ELF-1 (cell line): ENCODE results near the gene SLC34A1.

Source experiments
- DNase-seq: peaks from one replicate; pipeline ENCODE4 v3.0.0-alpha.2; 2016; ENCODE audit warnings: low read depth, low spot score

The SLC34A1 gene

DNA sequence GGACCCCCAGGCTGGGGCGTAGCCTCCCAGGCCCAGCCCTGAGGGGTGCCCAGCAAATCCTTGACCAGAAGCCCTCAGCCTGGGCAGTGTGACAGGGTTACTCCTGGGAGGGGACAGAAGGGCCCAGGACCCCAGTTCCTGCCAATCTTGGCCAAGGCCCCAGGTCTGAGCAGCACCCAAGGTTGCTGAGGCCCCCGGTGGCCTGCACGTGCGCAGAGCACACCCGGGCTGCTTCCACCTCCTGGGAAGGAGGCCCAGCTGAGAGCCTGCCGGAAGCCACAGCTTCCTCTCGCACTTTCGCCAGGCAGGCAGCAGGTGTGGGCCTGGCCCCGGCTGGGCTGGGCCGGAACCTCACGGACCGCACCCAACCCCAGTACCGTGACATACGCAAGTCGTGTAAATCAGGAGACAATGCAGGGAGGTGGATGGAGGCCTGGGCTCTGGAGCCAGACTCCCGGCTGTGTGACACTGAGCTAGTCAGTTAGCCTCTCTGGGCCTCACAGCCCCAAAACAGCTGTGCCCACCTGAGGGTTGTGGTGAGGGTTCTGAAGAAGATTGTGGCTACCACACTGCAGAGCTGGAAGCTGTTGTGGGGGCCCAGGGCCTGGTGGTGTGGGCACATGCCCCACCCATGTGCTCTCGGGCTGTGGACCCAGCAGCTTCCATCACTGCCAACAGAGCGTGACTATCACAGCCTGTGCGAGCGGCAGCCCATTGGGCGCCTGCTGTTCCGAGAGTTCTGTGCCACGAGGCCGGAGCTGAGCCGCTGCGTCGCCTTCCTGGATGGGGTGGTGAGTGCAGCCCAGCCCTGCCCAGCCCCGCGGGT lies 47.3 kb downstream of the SLC34A1 start:
- DNase-seq, result no peak

DNA sequence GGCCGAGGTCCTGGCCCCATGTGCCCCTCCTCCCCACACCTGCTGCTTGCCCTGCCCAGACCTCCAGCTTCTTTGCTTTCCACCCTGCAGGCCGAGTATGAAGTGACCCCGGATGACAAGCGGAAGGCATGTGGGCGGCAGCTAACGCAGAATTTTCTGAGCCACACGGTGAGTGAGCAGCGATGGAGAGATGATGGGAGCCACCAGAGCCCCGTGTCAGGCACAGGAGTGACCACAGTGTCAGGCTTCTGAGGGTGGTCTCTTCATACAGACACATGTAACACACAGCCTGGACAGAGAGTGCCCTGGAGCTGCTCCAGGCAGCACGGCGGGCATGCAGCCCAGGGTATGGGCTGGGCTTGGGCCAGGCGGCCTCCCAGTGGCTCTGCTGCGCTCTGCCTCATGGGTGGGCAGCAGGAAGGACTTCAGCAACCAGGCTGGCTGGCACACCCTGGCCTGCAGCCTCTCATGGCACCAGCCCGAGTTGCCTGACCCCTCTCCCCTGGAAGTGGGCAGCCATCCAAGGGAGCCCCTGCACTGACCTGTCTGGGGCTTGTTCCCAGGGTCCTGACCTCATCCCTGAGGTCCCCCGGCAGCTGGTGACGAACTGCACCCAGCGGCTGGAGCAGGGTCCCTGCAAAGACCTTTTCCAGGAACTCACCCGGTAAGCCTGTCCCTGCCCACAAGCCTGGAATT lies 48.1 kb downstream of the SLC34A1 start:
- no peak for DNase-seq

- DNase-seq, result no peak
These were observed 48.8 kb downstream of the SLC34A1 start for GRCh38 chr5:177432839-177433657.

DNA sequence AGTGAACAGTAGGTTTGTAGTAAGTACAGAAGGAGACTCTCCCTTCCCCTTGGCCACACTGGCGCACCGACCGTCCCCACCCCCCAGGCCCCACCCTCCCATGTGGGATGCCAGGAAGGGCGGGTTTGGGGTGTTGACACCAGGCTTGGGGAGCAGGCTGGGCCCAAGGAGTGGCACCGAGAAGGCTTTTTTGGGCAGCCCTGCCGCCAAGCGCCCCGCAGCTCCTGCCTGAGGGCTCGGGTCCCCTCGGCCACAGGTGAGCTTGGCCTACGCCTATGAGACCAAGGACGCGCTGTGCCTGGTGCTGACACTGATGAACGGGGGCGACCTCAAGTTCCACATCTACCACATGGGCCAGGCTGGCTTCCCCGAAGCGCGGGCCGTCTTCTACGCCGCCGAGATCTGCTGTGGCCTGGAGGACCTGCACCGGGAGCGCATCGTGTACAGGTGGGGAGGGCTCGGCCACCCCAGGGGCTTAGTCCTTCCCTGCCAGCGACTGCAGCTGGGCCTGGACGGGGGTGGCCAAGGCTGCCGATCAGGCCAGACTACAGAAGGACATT lies 49.5 kb downstream of the SLC34A1 start:
- DNase-seq, result no peak

- no peak for DNase-seq
These were observed 50.2 kb downstream of the SLC34A1 start for GRCh38 chr5:177434437-177434836.

GRCh38 chr5:177434942-177435738 lies 50.9 kb downstream of the SLC34A1 start:
- DNase-seq, result no peak

GRCh38 chr5:177435847-177436536 lies 51.8 kb downstream of the SLC34A1 start:
- DNase-seq, result no peak

- no peak for DNase-seq
These were observed 53.4 kb downstream of the SLC34A1 start for GRCh38 chr5:177437623-177438022.

- DNase-seq, result no peak
These were observed 54.2 kb downstream of the SLC34A1 start for GRCh38 chr5:177438468-177438867.

DNA sequence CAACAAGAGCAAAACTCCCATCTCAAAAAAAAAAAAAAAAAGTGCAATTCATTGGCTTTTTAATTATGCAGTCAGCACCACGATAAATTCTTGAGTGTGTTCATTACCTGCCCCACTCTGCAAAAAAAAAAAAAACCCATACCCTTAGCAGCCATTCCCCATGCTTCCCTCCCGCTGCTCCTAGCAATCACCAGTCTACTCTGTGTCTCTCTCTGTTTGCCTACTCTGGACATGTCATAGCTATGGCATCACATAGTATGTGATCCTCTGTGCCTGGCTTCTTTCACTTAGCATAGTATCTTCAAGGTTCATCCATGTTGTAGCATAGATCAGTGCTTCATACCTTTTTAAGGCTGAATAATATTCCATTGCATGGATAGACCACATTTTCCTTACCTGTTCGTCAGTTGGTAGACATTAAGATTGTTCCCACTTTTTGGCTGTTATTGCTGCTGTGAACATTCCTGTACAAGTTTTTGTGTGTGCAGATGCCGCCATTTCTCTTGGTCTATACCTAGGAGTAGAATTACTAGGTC lies 55.4 kb downstream of the SLC34A1 start:
- no peak for DNase-seq

- no peak for DNase-seq
These were observed 56.2 kb downstream of the SLC34A1 start for GRCh38 chr5:177440211-177440989.

GRCh38 chr5:177440990-177441780 lies 57.0 kb downstream of the SLC34A1 start:
- DNase-seq, result no peak

- DNase-seq, result no peak
These were observed 58.0 kb downstream of the SLC34A1 start for GRCh38 chr5:177442066-177442826.

DNA sequence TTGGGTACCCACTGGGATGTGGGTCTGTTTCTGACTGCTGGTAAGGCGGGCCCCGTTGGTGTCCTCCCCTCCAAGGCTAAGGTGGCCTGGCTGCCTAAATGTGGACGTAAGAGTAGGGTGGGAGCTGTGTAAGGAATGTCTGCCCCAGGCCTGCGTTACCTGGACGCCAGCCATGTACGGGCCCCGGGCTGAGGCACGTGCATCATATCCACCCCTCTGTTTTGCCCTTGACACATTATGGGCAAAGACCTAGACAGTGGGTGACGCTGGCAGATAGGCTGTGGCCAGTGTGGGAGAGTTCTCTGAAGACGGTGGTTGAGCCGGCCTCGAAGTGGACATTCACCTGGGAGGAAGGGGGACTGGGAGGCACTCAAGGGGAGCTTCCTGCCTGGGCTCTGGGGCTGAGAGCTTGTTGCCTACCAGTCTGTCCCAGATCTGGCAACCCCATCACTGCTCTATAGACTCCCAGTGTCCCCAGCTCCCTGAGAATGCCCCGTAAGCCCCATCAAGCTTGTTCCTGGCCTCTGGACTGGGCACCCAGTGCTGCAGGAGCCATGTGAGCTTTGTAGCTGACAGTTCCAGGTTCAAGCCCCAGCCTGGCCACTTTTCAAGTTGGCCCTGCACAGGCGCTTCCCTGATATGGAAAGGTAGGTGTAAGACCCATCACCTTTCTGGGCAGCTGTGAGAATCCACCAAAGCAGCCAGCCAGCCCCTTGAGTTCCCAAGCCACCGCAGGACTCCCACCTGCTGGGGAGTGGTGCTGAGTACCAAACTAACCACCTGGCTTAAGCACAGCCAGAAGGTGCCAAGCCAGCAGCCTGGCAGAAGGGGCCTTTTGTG lies 59.1 kb downstream of the SLC34A1 start:
- DNase-seq, result no peak

DNA sequence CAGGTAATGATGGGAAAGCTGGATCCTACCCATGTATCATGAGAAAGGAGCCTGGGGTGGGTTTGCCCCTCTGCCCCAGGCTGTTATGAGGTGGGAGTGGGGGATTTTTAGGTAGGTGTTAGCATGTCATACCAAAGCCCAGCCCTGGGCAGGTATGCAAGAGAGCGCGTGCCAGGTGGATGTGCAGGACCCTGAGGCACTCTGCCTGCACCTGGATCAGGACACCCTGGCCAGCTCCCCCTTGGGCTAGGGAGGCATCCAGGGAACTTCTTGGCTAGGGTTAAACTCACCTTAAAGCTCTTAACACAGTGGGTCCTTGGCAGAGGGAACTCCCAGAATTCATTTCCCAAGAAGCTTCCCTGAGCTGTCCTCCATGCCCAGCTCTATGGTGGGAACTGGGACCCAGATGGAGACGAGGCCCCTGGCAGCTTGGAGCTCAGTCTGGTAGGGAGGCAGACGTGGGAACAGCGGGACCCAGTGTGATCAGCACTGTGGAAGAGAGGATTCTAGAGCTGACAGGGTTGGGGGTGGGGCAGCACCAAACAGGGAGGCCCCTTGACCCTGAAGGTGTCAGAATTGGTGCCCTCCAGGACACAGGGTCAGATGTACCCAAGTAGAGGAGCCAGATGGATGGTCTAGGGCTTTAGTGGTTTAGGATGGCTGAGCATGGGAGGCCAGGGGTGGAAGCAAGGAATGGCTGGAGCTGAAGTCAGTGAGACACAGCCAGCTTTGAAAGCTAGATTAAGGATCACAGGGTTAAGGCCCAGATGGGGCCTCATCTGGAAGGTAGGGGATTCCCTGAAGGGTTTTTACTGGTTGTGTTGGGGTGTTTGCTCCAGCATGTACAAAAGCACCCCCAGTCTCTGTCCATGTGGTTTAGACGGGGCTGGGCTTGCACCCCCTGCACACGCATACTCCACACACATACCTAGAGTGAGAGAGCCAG lies 60.1 kb downstream of the SLC34A1 start:
- no peak for DNase-seq
